ENCODE data around the gene EFHC1. TPM values are rescaled to one million over a fixed set of nuclear protein-coding genes. Genes with fewer than 3 reads are reported as not detected.

Gene EFHC1
- total RNA-seq, 1 donor: 6.4 TPM

DNA sequence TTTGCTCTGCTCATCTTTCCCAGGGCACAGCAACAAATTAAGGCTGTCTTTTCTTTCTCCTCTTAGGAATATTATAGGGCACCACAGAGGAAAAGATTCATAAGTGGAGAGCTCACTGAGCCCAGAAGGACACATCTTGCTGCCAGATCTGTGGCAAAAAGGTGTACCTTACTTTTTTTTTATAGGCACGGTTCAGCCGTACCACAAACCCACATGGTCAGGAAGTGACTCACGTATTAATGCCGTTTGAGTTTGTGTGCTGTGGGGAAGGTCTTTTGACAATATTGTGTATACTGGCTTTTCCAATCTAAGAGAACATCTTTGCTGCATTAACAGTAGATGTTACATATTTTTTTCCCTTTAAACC lies 29.8 kb upstream of the EFHC1 start:
- Histone ChIP-seq H3K4me1 (ENCODE audit: insufficient read depth, low read length) (peaks cover 41% of the 10 kb centered on the region), H3K4me3 (ENCODE audit: low read length) (no peak overlapping the region), H3K27me3 (ENCODE audit: insufficient read depth, low read length) (no peaks in the 10 kb centered on the region)

DNA sequence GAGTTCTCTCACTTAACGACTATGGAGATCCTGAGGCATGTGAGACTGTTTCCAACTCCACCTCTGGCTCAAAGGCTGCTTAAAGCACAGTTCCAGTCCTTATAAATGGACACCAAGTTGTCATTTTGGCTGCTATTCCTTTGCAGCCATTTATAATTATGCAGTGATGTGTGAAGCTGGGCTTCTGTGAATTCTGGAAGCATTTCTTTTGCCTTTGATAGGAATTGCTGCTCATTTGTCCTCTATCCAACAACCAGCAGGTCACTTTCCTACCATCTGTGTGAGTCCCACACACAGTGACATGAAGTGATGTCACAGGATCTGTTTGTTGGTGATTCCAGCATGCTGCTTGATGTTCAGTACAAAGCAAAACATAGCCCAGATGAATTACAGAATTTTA lies 28.5 kb upstream of the EFHC1 start:
- Histone ChIP-seq H3K4me1 (ENCODE audit: insufficient read depth, low read length) (peaks cover 41% of the 10 kb centered on the region), H3K27me3 (ENCODE audit: insufficient read depth, low read length) (no peaks in the 10 kb centered on the region), H3K9me3 (ENCODE audit: low read depth, low read length) (no peaks in the 10 kb centered on the region), H3K4me3 (ENCODE audit: low read length) (no peak overlapping the region)

More for the DNA sequence above, 29.8 kb upstream of the EFHC1 start:
- no peaks in the 10 kb centered on the region for H3K9me3 ChIP-seq (ENCODE audit: low read depth, low read length)

DNA sequence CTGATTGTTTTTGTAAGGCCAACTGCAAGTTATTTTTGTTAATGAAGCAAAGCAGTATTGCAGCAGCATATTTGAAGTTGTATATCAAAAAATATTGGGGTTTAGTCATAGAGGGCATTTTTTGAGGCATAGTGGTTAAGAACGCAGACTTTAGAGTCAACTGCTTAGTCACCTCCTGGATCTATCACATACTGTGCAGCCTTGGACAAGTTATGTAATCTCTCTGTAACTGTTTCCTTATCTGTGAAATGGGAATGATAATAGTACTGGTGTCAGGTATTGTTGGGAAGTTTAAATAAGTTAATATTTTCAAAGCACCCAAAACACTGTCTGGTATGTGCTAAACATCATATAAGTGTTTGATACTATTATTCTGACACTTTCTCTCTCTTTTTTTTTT lies 27.2 kb upstream of the EFHC1 start:
- Histone ChIP-seq H3K9me3 (ENCODE audit: low read depth, low read length) (no peaks in the 10 kb centered on the region), H3K4me3 (ENCODE audit: low read length) (no peak overlapping the region), H3K27me3 (ENCODE audit: insufficient read depth, low read length) (no peaks in the 10 kb centered on the region), H3K4me1 (ENCODE audit: insufficient read depth, low read length) (peaks cover 54% of the 10 kb centered on the region)

DNA sequence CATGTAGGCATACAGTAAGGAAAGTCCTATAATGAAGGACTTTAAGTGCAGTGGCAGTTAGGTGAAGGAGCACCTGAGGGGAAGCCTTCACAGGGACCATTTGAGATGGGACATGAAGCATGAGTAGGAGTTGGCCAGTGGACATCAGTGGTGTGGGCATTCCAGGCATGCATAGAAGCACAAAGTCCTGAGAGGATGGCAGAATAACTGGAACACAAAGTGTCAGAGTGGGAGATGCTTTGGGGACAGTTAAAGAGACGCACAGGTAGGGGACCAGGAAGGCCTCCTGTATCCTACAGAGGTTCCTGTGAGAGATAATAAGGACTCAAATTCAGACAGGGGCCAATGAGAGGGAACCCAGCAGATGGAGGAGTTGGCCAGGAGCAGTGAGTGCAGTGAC lies 26.4 kb upstream of the EFHC1 start:
- Histone ChIP-seq H3K4me3 (ENCODE audit: low read length) (no peak overlapping the region), H3K9me3 (ENCODE audit: low read depth, low read length) (no peaks in the 10 kb centered on the region), H3K27me3 (ENCODE audit: insufficient read depth, low read length) (no peaks in the 10 kb centered on the region), H3K4me1 (ENCODE audit: insufficient read depth, low read length) (peaks cover 55% of the 10 kb centered on the region)

DNA sequence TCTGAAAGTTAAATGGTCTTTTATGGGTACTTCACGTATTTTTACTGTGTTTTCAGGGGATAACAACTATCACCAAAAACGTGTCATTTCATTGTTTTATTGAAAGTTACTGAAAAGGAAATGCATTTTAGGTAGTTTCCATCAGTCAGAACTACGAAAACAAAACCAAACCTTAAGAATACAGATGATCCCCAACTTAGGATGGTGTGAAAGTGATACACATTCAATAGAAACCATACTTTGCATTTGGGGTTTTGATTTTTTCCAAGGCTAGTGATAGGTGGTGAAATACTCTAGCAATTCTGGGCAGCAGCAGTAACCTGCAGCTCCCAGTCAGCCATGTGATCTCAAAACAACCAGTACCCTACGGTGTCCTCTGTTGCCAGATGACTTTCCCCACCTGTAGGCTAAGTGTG lies 25.9 kb upstream of the EFHC1 start:
- H3K27me3 ChIP-seq (ENCODE audit: insufficient read depth, low read length): no peaks in the 10 kb centered on the region
- H3K9me3 ChIP-seq (ENCODE audit: low read depth, low read length): no peaks in the 10 kb centered on the region
- no peak overlapping the region for H3K4me3 ChIP-seq (ENCODE audit: low read length)
- H3K4me1 ChIP-seq (ENCODE audit: insufficient read depth, low read length): peaks cover 57% of the 10 kb centered on the region

DNA sequence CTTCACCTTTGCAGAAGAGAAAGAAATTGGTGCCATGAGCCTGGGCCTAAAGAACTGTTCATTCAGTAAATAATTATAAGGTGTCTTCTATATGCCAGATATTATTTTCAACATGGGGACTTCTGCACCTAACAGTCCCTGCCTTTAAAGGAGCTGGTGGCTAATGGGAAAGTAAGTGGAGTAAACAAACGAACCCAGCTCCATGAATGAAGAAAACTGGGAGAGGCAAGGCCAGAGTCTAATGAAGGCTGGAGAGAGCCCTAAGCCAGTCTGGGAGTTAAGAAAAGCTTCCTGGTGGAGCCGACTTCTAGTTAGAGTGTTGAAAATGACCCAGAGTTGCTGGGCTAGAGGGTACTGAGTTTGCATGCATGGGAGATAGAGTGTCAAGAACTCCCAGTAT lies 24.2 kb upstream of the EFHC1 start:
- no peaks in the 10 kb centered on the region for H3K27me3 ChIP-seq (ENCODE audit: insufficient read depth, low read length)
- H3K4me1 ChIP-seq (ENCODE audit: insufficient read depth, low read length): peaks cover 55% of the 10 kb centered on the region
- H3K4me3 ChIP-seq (ENCODE audit: low read length): no peak overlapping the region
- no peaks in the 10 kb centered on the region for H3K9me3 ChIP-seq (ENCODE audit: low read depth, low read length)

DNA sequence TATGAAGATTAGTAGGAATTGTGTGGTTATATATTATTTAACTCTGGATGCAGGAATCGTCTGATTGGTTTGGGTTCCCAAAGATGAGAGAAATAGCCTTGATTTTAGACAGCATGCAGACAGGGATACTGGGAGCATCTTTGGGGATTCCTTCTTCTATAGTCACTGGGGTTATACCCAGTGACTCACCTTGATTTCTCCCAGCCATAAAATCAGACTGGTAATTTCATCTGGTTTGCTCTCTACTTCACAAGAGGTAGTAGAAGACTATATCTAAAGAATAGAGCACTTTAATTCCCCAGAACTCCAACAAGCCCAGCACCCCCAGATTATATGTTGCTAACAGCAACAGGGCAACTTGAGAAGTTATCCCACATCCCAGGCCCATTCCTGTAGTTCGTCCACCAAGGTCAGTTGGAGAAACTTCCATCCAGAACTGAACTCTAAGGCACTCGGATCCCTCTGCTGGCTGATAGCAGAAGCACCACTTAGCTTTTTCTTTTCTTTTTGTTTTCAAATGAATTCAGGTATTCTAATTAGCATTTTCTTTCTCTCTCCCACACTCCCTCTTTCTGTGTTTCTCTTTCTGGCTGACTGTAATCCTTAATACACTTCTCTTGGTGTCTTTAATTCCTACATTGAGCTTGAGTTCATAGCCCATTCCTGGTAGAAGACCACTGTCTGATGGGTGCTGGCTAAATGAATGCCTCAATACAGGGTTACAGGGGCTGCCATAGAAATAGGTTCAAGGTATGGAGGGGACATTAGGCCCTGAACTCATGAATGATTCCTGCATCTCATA lies 20.4 kb upstream of the EFHC1 start:
- Histone ChIP-seq H3K4me1 (ENCODE audit: insufficient read depth, low read length) (peaks cover 38% of the 10 kb centered on the region), H3K4me3 (ENCODE audit: low read length) (no peak overlapping the region), H3K9me3 (ENCODE audit: low read depth, low read length) (no peaks in the 10 kb centered on the region), H3K27me3 (ENCODE audit: insufficient read depth, low read length) (no peaks in the 10 kb centered on the region)

DNA sequence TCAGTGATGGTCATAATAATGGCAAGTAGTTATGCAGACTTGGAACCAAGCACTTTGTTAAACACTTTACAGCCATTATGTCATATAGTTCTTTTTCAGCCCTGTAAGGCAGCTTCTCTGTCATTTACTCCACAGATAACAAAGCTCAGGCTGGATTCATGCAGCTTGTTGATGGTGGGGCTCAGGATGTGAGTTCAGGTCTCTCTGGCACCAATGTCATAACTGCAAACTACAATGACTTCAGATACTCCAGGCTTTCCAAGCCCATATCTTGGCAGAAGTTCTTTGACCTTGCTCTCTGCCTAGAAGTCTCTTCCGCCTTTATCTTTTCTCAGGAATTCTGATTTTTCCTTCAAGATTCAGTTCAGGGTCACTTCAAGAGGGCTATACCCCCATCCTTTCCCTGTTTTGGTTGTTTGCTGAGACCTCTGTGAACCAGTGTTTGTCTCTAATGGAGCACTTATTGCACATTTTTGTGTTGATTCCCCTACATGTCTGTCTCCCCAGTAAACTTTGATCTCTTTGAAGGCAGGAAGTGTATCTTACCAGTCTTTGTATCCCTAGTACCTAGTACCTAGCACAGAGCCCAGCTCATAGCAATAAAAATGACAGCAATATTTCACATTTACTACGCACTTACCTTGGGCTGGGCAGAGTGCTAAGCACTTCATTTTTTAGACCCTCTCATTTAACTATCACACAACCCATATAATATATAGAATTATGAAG lies 19.7 kb upstream of the EFHC1 start:
- no peaks in the 10 kb centered on the region for H3K9me3 ChIP-seq (ENCODE audit: low read depth, low read length)
- peaks cover 38% of the 10 kb centered on the region for H3K4me1 ChIP-seq (ENCODE audit: insufficient read depth, low read length)
- H3K4me3 ChIP-seq (ENCODE audit: low read length): no peak overlapping the region
- H3K27me3 ChIP-seq (ENCODE audit: insufficient read depth, low read length): no peaks in the 10 kb centered on the region

DNA sequence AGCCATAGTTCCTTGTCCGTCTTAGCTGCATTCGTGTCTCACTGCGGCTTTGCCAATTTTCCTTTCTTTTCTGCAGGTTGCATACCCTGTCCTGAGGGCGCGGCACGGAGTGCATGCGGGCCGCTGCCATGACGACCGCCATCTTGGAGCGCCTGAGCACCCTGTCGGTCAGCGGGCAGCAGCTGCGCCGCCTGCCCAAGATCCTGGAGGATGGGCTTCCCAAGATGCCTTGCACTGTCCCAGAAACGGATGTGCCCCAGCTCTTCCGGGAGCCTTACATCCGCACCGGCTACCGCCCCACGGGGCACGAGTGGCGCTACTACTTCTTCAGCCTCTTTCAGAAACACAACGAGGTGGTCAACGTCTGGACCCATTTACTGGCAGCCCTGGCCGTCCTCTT lies 17.1 kb upstream of the EFHC1 start:
- no peak overlapping the region for H3K4me3 ChIP-seq (ENCODE audit: low read length)

DNA sequence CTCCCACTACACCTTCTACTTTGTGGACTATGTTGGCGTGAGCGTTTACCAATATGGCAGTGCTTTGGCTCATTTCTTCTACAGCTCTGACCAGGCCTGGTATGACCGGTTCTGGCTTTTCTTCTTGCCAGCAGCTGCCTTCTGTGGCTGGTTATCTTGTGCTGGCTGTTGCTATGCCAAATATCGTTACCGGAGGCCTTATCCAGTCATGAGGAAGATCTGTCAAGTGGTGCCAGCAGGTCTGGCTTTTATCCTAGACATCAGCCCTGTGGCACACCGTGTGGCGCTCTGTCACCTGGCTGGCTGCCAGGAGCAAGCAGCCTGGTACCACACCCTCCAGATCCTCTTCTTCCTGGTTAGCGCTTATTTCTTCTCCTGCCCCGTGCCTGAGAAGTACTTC lies 16.5 kb upstream of the EFHC1 start:
- H3K9me3 ChIP-seq (ENCODE audit: low read depth, low read length): no peaks in the 10 kb centered on the region
- H3K4me3 ChIP-seq (ENCODE audit: low read length): no peak overlapping the region
- no peaks in the 10 kb centered on the region for H3K27me3 ChIP-seq (ENCODE audit: insufficient read depth, low read length)
- peaks cover 18% of the 10 kb centered on the region for H3K4me1 ChIP-seq (ENCODE audit: insufficient read depth, low read length)

More for the DNA sequence above, 17.1 kb upstream of the EFHC1 start:
- Histone ChIP-seq H3K27me3 (ENCODE audit: insufficient read depth, low read length) (no peaks in the 10 kb centered on the region), H3K4me1 (ENCODE audit: insufficient read depth, low read length) (peaks cover 24% of the 10 kb centered on the region), H3K9me3 (ENCODE audit: low read depth, low read length) (no peaks in the 10 kb centered on the region)

DNA sequence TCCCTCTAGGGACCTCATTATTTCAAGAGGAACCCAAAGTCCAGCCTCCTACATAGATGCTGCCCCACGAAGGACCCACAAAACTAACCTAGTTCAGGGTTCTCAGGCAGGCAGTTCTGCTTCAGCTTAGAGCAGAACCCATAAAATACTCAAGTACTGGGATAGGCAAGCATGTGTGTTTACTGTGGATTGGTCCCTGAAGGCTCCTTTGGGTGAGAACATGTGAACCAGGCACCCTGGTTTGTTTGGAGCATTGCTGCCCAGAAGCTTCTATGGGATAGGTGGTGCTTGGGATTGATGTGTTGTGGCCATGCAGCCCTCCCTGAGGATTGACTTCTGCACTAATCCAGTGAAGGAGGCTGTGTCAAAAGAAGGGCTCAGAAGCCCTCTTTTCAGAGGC lies 14.9 kb upstream of the EFHC1 start:
- no peaks in the 10 kb centered on the region for H3K9me3 ChIP-seq (ENCODE audit: low read depth, low read length)
- H3K4me1 ChIP-seq (ENCODE audit: insufficient read depth, low read length): peaks cover 2% of the 10 kb centered on the region
- no peaks in the 10 kb centered on the region for H3K27me3 ChIP-seq (ENCODE audit: insufficient read depth, low read length)
- no peak overlapping the region for H3K4me3 ChIP-seq (ENCODE audit: low read length)

DNA sequence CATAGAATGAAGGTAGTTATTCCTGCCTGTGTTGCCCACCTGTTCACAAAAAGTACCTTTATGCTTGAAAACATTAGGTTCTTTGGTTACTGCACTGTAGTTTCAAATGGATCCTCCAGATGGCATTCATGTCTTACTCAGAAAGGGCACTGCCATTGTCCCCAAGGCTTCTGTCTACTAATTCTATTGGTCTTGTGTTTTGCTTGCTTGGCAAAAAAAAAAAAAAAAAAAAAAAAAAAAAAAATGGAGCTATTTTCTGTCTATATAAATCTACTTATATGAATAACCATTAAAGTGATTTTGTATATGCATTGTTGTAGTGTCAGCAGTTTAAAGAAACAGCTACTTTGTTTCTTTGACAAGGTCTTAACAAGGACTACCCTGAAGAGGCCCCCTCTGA lies 12.7 kb upstream of the EFHC1 start:
- H3K4me1 ChIP-seq (ENCODE audit: insufficient read depth, low read length): no peaks in the 10 kb centered on the region
- H3K4me3 ChIP-seq (ENCODE audit: low read length): no peak overlapping the region
- H3K27me3 ChIP-seq (ENCODE audit: insufficient read depth, low read length): no peaks in the 10 kb centered on the region
- H3K9me3 ChIP-seq (ENCODE audit: low read depth, low read length): no peaks in the 10 kb centered on the region

DNA sequence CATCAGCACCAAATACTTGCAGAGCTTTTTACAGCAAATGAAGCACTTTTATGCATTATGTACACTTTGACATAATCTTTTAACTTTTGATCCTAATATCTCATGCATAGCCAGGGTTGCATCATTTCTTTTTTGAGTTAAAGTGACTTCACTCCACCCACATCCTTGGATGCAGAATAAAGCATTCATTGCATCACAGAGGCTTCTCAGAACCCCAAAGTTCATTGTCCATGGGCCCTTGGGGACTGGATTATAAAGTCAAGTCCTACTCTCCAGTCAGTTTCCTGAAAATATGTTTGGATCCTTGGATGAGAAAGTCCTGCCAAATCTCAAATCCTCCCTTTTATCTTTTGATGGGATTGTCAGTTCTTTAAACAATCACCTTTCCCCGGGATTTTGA lies 10.6 kb upstream of the EFHC1 start:
- Histone ChIP-seq H3K4me1 (ENCODE audit: insufficient read depth, low read length) (no peaks in the 10 kb centered on the region), H3K4me3 (ENCODE audit: low read length) (no peak overlapping the region), H3K27me3 (ENCODE audit: insufficient read depth, low read length) (no peaks in the 10 kb centered on the region), H3K9me3 (ENCODE audit: low read depth, low read length) (no peaks in the 10 kb centered on the region)

DNA sequence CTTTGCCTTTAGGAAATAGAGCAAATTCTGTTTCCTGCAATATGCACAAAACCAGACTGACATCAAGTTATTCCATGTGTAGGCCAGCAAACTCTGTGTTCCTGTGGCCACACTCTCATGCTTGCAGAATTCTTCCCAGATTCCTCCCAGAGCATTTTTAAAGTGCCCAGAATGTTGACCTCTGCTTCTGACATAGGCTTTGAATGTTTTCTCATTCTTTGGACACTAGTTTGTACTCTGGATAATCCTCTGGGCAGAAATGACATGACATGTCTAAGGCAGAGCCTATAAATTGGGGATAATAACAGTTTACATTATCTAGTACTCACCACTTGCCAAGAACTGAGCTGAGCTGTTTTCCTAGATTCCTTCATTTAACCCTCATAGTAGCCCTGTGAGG lies 9.2 kb upstream of the EFHC1 start:
- no peaks in the 10 kb centered on the region for H3K4me1 ChIP-seq (ENCODE audit: insufficient read depth, low read length)
- no peaks in the 10 kb centered on the region for H3K9me3 ChIP-seq (ENCODE audit: low read depth, low read length)
- H3K4me3 ChIP-seq (ENCODE audit: low read length): no peak overlapping the region
- no peaks in the 10 kb centered on the region for H3K27me3 ChIP-seq (ENCODE audit: insufficient read depth, low read length)

DNA sequence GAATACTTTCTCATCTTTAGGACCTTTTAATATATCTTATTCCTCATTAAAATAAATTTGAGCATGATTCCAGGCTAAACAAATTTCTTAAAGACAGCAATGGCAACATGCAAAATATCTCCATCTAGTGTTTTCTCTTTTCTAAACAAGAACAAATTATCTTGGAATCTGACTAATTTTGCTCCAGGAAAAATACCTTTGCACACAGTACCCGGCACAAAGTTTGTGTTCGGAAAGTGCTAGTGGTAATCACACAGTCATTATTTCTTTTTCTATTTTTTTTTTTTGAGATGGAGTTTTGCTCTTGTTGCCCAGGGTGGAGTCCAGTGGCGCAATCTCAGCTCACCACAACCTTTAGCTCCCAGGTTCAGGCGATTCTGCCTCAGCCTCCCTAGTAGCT lies 8.2 kb upstream of the EFHC1 start:
- H3K9me3 ChIP-seq (ENCODE audit: low read depth, low read length): no peaks in the 10 kb centered on the region
- H3K4me3 ChIP-seq (ENCODE audit: low read length): no peak overlapping the region
- H3K27me3 ChIP-seq (ENCODE audit: insufficient read depth, low read length): no peaks in the 10 kb centered on the region
- H3K4me1 ChIP-seq (ENCODE audit: insufficient read depth, low read length): no peaks in the 10 kb centered on the region

DNA sequence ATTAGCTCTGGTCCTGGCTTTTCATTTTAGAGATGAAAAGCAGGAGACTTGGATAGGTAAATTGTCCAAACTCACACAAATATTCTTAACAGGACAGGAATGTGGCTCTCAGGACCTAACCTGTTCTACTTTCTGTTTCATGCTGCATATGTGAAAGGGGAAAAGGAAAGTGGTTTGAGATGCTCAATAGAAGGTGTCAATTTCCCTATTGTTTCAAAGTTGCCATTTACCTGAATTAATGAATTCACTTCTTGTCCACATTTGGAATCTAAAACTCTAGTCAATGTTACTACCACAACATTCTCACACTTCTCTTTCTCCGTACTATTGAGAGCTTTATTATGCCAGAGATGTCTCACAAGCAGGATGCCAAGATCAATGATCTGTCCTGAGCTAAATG lies 4.8 kb upstream of the EFHC1 start:
- H3K4me3 ChIP-seq (ENCODE audit: low read length): no peak overlapping the region

More for the DNA sequence above, 4.8 kb upstream of the EFHC1 start:
- Histone ChIP-seq H3K27me3 (ENCODE audit: insufficient read depth, low read length) (no peaks in the 10 kb centered on the region), H3K4me1 (ENCODE audit: insufficient read depth, low read length) (peaks cover 8% of the 10 kb centered on the region), H3K9me3 (ENCODE audit: low read depth, low read length) (no peaks in the 10 kb centered on the region)

Measured in mononuclear cell (primary cell).